NCI-H128 (cell line): ENCODE data around the gene DACH2.
"Not testable (repeated sequence)": the region's sequence is repeated elsewhere in the genome, so short reads cannot be mapped to it uniquely, and the experiment has no call there.

Source experiments
- DNase-seq: peaks from one replicate; lab custom pipeline; 2025; ENCODE audit not compliant: unreplicated experiment; lab: John Stamatoyannopoulos, UW

DACH2 gene

DNA sequence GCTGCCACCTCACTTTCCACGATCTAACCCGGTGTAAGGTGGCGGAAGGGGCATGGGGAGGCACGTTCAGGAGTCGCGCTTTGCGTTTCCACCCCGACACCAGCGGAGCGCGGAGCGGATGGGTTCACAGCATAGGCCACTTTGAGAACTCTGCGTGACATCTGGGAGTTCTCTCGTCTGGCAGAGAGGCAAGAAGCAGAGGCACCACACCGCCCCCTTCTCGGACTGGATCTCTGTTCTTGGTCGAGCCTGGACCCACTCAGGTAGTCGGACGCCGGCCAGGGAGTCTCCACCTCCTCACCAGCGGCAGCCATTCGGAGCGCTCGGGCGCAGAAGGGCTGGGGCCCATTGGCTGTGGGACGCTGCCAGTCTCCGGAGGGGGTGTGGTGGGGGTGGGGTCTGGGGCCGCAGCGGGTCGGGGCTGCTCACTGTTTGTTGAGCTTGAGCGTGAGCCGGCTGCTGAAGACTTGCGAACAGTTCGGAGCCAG lies at the start of gene DACH2:
Gene DACH2, plus strand, starts transcription at position 428 of the 488 bp plus-strand sequence.
- DNase-seq = no peak

DNA sequence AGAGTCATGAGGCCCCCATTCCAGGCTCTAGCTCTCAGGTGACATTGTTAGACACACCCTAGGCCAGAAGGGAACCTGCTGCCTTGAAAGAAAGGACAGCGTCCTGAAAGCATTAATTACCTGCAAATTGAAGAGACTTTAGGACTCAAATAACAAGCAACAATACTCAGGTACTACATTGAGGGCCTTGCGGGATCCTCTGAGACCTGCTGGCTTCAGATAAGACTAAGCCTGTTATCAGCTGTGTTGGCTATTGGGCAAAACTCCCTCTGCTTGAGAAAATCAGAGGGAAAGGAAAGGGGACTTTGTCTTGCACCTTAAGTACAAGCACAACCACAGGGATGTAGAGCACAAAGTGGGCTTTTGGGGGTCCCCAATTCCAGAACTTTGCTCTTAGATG lies 45.9 kb upstream of the DACH2 start:
- DNase-seq = no peak

DNA sequence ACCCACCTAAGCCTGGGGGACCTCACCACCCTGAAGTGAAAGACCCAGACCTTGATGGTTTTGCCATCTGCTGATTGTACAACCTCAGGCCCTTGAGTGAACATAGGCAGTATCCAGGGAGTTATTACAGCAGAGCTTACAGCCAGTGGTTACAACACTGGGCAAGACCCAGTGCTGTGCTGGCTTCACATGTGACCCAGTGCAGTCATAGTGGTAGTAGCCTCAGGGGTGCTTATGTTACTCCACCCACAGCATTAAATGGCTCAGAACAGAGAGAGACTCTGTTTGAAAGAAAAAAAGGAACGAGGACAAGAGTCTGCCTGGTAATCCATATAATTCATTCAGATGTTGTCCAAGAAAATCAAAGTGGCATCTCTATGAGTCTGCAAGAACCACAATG lies 45.2 kb upstream of the DACH2 start:
- DNase-seq = no peak

DNA sequence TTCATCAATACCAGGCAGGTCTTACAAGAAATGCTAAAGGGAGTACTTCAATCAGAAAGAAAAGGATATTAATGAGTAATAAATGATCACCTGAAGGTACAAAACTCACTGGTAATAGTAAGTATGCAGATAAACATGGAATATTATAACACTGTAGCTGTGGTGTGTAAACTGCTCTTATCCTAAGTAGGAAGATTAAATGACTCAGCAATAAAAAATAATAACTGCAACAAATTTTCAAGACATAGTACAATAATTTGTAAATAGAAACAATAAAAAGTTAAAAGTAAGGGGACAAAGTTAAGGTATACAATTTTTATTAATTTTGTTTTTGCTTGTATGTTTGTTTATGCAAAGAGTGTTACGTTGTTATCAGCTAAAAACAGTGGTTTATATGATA lies 43.7 kb upstream of the DACH2 start:
- DNase-seq = no peak

DNA sequence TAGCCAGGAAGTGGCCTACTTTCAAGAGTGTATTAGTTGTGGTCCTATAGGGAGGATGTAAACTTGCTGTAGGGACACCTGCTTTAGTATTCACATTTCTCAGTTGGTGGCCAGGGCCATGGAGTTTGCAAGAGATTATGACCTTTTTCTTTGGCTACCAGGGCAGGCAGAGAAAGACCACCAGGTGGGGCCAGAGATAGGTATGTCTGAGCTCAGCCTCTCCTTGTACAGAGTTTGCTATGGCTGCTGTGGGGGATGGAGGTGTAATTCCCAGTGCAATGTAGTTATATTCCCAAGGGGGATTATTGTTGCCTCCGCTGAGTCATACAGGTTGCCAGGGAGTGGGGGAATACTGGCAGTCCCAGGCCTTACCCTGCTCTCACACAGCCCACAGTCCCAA lies 26.3 kb upstream of the DACH2 start:
- DNase-seq = no peak

DNA sequence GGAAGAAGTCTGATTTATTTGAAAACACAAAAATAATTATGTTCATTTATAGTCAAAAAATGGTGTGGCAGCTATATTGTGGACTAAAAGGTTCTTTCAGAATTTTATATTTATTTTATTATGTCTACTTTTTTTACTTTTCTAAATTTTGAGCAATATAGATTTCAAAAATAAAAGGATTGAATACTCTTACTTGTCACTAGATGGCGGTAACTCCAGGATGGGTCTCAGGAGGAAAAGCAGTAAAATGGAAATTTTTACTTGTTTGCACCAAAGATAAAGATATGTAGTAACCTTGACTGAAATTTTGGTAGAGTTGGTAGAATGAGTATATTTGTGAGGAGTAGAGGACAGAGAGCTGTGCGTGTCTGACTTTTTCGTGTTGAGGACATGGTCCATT lies 14.5 kb upstream of the DACH2 start:
- no peak for DNase-seq

DNA sequence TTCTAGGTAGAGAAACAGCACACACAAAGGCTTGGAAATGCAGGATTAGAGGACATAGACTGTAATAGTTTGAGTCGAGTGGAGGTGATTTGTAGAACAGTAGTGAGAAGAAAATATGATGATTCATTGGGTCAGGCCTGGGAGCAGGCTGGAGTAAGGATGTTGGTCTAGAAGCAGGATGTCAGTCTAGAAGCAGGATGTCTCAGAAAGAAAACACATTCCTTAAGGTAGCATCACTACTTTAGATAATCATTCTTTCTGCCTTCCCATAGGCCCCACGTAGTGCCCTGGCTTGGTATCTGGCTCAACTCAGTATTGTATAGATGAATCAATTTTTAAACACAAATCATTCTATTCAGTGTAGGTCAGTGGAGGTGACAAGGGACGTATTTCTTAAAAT lies 11.2 kb upstream of the DACH2 start:
- DNase-seq = no peak

DNA sequence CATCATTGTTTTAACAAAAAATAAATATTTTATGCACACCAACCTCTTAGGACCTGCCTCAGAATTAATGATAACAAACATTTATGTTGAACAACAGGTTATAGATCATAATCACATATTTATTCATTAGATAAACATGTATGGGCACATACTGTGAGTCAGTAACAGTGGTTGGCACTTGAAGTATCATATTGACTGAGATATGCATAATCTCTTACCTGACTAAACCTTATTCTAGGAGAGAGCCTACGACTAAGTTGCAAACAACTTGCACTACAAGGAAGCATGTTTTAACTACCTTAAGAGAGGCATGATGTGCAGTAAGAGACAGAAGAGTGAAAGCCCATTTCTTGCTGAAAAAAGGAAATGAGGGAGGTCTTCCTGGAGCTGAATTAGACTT lies 6.5 kb upstream of the DACH2 start:
- no peak for DNase-seq

DNA sequence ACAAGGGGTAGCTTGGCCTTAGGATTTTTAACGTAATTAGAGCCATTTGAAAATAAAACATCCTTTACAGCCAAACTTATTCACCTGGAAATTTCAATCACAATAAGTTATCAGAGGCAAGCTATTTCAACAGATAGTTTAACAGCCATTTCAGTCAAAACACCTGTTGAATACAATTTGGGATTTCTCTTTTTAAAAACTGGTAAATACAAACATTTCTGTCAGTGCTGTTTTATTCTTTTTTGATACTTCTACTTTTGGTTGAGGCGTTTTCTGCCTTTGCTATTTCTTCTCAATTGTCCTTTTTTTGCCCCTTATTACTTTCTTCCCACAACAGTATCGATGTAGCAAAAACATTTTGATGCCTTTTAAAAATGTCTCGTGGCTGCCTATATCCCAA lies 2.1 kb upstream of the DACH2 start:
- no peak for DNase-seq

DNA sequence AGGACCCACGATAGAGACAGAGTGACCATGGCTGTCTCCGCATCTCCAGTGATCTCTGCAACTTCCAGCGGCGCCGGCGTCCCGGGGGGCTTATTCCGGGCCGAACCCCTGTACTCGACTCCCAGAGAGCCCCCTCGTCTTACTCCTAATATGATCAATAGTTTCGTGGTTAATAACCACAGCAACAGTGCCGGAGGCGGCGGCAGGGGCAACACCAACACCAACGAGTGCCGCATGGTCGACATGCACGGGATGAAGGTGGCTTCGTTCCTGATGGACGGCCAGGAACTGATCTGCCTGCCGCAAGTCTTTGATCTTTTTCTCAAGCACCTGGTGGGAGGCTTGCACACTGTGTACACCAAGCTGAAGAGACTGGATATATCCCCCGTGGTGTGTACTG lies 343 bp downstream of the DACH2 start:
- no peak for DNase-seq

DNA sequence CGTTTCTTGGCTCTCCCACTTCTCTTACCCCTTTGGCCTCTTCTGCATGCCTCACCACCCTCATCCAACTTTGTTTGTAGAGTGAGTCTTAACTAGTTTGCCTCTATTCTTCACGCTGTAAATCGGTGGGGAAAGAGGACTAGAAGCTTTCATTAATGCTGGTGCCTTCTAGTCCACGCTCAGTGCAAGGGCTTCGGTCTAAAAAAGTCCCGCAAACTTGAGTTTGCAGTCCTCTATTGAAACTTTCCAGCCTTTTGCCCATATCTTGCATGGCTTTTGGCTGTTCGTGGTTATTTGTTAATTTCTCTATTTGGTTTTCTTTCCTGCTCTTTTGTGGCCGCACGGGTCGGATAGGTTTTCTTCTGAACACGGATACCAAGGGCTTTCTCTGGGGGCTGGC lies 868 bp downstream of the DACH2 start:
- no peak for DNase-seq

DNA sequence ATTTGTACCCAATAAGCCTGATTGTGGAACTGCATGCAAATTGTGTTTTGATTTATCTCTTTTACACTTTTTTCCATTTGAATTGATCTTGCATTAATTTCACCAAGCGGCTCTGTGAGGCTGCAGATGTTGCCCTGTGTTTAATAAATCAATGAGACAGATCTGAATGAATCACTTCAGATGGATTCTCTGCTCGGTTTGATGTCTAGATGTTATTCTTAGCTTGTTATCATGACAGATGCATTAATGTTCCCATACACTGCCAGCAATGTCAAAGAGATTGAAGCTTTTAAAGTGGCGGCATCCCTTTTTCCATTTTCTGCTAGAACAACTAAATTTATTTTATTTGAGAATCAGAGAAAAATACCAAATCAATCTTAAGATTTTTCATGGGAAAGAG lies 6.3 kb downstream of the DACH2 start:
- DNase-seq = no peak

DNA sequence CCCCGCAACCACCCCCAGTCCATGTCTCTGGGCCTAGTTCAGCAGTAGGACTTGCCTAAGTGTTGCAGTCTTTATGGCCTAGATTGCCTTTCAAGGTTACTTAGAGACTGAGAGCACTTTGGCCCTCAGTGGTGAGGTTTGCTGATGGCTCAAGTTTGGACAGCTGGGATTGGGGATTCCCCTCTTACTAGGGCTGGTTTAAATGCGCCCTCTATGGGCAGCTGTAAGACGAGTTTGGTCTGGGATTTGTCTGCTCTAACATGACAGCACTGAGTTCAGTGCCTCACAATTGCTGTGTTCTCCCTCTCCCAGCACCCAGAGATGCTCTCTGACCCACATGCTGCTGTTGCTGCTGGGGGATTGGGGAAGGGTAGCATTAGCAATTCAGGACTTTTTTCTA lies 23.1 kb downstream of the DACH2 start:
- DNase-seq = no peak

DNA sequence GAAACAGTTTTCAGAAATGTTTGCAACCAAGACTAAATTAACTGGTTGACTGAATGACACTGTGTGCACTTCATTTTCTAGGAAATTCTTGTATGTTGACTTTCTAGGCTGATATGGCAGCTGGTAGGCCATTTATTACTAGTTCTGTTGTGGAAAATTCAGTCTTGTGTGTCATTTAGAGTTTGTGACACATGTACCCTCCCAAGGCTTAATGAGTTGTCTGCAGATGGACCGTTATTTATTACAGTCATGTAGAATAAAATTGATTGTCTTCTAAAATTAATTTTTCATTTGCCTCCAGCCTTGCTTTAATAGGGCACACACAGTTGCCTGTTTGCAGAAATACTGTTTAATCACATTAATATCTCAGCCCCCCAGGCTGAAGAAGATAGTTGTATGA lies 30.7 kb downstream of the DACH2 start:
- no peak for DNase-seq

DNA sequence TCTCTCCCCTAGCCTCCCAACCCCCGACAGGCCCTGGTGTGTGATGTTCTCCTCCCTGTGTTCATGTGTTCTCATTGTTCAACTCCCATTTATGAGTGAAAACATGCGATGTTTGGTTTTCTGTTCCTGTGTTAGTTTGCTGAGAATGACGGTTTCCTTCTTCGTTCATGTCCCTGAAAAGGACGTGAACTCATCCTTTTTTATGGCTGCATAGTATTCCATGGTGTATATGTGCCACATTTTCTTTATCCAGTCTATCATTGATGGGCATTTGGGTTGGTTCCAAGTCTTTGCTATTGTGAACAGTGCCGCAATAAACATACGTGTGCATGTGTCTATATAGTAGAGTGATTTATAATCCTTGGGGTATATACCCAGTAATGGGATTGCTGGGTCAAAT lies 33.1 kb downstream of the DACH2 start:
- not testable (repeated sequence) for DNase-seq

DNA sequence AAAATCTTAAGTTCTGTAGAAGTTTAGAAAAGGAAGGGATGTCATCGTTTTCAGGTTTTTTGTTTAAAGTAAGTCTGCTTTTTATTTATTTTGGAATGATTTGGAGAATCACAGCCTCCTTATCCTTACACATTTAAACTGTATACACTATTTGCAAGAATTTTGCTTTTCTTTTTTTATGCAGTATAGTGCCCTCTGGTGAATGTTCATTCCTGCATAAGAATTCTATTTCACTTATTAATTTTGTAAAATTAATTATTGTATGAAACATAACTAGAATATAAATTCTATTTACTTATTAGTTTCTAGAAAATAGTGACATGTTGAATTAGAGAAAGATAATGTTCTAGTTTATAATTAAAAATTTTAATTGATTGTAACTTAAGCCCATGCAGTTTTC lies 44.6 kb downstream of the DACH2 start:
- DNase-seq = no peak

DNA sequence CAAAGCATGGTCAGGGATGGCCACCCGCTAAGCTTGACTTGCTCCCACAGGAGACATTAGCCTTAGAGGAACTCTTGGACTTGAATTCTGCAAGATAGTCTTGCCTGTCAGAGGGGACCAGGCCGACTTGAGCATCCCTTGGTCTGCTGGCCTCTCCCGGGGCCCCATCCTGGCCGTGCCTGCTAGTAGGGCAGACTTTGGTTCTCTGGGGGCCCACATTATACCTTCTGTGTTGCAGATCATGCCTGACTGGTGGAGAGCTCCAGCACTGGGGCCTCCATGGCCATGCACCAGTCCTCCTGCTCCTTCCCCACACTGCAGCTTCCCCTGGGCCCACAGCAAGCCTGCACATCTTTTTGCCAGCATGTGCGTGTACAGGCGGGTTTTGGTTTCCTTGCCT lies 46.5 kb downstream of the DACH2 start:
- DNase-seq = no peak

DNA sequence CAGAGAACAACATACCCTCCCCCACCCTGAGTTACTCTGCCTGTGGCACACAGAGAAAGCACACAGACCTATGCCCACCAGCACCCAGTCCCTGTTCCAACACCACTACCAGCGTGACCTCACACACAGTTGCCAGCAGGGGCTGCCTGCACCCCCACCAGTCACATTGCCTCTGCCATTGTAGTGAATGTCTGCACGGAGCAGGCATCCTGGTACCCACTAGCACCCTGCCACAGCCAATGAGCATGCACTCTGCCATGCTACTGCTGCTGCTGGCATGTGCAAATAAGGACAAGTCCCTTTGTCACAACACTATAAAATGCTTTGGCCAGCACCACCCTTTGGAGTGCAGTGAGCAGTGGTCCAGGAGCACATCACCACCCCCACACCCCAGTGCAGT lies 47.1 kb downstream of the DACH2 start:
- DNase-seq = no peak

DNA sequence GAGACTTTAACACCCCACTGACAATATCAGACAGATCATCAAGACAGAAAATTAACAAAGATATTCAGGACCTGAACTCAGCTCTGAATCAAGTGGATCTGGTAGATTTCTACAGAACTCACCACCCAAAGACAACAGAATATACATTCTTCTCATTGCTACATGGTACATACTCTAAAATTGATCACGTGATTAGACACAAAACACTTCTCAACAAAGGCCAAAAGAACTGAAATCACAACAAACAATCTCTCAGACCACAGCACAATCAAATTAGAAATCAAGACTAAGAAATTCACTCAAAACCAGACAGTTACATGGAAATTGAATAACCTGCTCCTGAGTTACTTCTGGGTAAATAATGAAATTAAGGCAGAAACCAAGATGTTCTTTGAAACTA lies 49.6 kb downstream of the DACH2 start:
- DNase-seq = no peak

DNA sequence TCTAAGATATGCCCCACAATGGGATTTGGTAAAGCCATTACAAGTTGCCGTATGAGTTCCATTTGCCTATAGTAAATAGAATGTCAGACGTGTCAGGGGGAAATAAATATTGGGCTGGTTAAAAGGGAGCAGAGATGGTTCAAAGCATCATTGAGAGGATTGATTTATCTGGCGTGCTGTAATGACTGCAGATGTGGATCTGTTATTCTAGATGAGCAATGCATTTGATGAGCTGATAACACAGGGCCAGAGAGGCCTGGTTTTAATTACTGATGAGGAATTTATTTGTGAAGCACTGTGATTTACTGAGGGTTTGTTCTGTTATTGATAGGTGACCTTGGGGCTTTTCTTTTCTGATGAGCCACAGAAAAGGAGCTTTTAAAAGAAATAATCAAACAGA lies 62.5 kb downstream of the DACH2 start:
- no peak for DNase-seq

DNA sequence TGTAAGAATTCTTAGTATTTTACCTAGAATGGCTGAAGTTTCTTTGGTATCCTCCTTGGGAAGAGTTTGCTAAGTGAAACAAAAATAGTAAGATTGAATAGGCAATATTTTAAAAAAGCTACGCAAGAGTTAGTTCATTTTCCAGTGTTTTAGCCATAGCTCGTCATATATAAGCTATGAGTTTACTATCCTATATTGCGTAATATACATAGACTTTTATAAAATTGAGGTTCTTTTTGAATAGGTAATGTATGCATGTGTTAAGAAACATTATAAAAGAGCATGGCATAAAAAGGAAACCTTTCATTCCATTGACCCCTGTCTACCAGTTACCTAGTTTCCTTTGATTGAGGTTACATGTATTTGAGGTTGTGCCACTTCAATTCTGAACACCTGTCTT lies 67.0 kb downstream of the DACH2 start:
- no peak for DNase-seq

DNA sequence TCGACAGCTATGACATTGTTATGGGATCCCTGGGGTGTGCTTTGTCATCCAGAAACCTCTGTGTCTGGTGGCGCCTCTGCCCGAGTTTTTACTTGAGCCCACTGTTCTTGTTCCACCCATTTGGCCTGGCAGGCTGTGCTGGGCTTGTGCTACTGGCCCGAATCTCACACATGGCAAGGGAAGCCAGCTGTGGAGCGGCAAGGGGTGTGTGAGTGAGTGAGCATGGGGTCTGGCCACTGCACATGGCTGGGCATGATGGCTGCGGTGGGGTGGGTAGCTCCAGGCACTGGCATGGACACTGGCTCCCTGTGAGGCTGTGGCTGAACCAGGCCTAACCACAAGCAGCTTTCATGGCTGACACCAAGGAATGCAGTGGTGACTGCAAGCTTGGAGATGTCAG lies 89.2 kb downstream of the DACH2 start:
- DNase-seq = no peak

DNA sequence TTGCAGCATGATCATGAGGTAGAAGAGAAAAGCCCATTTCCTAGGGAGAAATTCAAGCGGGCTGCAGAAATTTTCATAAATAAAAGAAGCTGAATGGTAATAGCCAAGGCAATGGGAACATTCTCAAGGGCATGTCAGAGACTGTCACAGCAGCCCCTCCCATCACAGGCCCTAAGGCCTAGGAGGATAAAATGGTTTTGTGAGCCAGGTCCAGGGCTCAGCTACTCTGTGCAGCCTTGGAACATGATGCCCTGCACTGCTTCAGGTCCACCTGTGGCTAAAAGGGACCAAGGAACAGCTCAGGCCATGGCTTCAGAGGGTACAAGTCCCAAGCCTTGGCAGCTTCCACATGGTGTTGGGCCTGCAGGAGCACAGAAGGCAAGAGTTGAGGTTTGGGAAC lies 93.3 kb downstream of the DACH2 start:
- DNase-seq = no peak

DNA sequence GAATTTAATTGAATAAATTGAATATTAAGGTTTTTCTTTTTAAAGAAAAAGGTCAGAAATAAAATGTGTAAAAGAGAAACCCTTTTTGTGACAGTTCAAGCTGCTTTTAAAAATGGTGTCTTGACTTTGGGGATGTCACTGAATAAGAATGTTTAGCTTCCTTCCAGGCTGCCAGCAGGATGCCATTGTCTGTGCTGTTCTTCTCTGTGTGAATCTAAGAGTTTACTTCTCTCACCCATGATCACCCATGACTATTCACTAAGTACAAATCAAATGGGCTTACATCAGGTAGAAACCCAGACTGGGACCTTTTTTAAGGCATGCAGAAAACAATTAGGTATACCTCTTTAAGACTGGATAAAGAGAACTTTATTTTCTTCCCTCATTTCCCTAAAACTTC lies 115.3 kb downstream of the DACH2 start:
- no peak for DNase-seq
